NCI-H2107 treated with DMSO at 0.1 percent for 48 hours (cell line): ENCODE data around the gene GTF2A1L.

ENCODE experiments used
- DNase-seq: peaks from one replicate; lab custom pipeline; 2025; ENCODE audit not compliant: unreplicated experiment; lab: John Stamatoyannopoulos, UW

The GTF2A1L gene

GRCh38 chr2:48728840-48729239, 111.2 kb downstream of the GTF2A1L start:
- no peak for DNase-seq
